ENCODE results near the gene CCDC3. TPM values are rescaled to one million over a fixed set of nuclear protein-coding genes. Genes with fewer than 3 reads are reported as not detected.

CCDC3 gene
- total and polyA plus RNA-seq, 2 of the 8 experiments (the other 6 are each of a cell fraction or from before 2014, with no cell fraction given) = 3.4 to 3.7 TPM

DNA sequence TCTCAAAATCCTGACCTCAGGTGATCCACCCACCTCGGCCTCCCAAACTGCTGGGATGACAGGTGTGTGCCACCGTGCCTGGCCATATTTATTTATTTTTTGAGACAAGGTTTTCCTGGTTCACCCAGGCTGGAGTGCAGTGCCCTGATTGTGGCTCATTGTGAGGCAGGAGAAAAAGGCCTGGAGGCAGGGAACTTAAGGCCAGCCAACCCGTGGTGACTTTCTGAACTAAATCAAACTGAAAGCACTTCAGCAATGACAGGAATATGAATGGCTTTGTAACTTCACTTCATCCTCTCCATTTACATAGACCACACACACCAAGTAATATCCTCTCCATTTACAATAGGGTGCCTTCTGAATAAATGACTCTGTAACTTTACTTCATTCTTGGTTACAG lies 124.4 kb downstream of the CCDC3 start (continued):
- TF ChIP-seq, protein P1, sequence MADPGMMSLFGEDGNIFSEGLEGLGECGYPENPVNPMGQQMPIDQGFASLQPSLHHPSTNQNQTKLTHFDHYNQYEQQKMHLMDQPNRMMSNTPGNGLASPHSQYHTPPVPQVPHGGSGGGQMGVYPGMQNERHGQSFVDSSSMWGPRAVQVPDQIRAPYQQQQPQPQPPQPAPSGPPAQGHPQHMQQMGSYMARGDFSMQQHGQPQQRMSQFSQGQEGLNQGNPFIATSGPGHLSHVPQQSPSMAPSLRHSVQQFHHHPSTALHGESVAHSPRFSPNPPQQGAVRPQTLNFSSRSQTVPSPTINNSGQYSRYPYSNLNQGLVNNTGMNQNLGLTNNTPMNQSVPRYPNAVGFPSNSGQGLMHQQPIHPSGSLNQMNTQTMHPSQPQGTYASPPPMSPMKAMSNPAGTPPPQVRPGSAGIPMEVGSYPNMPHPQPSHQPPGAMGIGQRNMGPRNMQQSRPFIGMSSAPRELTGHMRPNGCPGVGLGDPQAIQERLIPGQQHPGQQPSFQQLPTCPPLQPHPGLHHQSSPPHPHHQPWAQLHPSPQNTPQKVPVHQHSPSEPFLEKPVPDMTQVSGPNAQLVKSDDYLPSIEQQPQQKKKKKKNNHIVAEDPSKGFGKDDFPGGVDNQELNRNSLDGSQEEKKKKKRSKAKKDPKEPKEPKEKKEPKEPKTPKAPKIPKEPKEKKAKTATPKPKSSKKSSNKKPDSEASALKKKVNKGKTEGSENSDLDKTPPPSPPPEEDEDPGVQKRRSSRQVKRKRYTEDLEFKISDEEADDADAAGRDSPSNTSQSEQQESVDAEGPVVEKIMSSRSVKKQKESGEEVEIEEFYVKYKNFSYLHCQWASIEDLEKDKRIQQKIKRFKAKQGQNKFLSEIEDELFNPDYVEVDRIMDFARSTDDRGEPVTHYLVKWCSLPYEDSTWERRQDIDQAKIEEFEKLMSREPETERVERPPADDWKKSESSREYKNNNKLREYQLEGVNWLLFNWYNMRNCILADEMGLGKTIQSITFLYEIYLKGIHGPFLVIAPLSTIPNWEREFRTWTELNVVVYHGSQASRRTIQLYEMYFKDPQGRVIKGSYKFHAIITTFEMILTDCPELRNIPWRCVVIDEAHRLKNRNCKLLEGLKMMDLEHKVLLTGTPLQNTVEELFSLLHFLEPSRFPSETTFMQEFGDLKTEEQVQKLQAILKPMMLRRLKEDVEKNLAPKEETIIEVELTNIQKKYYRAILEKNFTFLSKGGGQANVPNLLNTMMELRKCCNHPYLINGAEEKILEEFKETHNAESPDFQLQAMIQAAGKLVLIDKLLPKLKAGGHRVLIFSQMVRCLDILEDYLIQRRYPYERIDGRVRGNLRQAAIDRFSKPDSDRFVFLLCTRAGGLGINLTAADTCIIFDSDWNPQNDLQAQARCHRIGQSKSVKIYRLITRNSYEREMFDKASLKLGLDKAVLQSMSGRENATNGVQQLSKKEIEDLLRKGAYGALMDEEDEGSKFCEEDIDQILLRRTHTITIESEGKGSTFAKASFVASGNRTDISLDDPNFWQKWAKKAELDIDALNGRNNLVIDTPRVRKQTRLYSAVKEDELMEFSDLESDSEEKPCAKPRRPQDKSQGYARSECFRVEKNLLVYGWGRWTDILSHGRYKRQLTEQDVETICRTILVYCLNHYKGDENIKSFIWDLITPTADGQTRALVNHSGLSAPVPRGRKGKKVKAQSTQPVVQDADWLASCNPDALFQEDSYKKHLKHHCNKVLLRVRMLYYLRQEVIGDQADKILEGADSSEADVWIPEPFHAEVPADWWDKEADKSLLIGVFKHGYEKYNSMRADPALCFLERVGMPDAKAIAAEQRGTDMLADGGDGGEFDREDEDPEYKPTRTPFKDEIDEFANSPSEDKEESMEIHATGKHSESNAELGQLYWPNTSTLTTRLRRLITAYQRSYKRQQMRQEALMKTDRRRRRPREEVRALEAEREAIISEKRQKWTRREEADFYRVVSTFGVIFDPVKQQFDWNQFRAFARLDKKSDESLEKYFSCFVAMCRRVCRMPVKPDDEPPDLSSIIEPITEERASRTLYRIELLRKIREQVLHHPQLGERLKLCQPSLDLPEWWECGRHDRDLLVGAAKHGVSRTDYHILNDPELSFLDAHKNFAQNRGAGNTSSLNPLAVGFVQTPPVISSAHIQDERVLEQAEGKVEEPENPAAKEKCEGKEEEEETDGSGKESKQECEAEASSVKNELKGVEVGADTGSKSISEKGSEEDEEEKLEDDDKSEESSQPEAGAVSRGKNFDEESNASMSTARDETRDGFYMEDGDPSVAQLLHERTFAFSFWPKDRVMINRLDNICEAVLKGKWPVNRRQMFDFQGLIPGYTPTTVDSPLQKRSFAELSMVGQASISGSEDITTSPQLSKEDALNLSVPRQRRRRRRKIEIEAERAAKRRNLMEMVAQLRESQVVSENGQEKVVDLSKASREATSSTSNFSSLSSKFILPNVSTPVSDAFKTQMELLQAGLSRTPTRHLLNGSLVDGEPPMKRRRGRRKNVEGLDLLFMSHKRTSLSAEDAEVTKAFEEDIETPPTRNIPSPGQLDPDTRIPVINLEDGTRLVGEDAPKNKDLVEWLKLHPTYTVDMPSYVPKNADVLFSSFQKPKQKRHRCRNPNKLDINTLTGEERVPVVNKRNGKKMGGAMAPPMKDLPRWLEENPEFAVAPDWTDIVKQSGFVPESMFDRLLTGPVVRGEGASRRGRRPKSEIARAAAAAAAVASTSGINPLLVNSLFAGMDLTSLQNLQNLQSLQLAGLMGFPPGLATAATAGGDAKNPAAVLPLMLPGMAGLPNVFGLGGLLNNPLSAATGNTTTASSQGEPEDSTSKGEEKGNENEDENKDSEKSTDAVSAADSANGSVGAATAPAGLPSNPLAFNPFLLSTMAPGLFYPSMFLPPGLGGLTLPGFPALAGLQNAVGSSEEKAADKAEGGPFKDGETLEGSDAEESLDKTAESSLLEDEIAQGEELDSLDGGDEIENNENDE (IDR thresholded peaks at IDR 0.05; ENCODE audit: insufficient replicate concordance, low read length) = no peak
- TF ChIP-seq TAF7 (optimal IDR thresholded peaks at IDR 0.05; ENCODE audit: borderline replicate concordance, low read depth, low read length) (no peak), NRF1 (IDR thresholded peaks at IDR 0.05; ENCODE audit: low read depth, low read length) (no peak), TBP (IDR thresholded peaks at IDR 0.05; ENCODE audit: low read depth, low read length) (no peak)

Measured in H1 (cell line).